ENCODE results near the gene ATP2B2. TPM values are rescaled to one million over a fixed set of nuclear protein-coding genes. Genes with fewer than 3 reads are reported as not detected.
A peak's percentile ranks its signal among the peaks of the same experiment; 100 is the strongest.
"Not testable (repeated sequence)": the region's sequence is repeated elsewhere in the genome, so short reads cannot be mapped to it uniquely, and the experiment has no call there.

Gene ATP2B2
- total and polyA plus RNA-seq, 12 donors, result 0.37 to 3.0 (median 1.6) TPM

DNA sequence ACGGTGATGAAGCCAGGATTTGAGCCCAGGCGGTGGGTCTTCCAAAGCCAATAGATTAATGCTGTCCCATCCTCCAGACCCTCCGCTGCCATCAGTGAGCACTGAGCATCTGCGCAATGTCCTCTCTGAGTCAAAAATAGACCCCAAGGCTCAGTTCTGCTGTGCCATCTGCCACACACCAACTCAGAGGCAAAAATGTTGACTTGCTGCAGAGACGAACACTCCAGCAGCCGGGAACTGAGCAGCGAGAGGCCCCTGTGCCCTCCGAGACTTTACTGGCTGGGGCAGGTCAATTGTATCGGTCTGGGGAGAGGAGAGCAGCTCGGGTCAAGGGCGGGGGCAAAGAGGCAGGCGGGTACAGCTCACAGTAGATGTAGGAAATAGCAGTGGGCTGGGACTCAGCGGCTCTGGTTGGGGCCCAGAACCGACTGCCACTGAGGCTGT, 41.5 kb upstream of the ATP2B2 start:
- no peak overlapping the region for H3K4me3 ChIP-seq
- WGBS, 4 donors, result 81 to 85% (median 83%) methylated on average over 8 to 14 of the region's 14 CpGs
- H3K27ac ChIP-seq, result no peak overlapping the region
- intact Hi-C loops (cut with DNase I), result no loop called here
- H3K4me1 ChIP-seq (replicated peaks in 1 of 2), result no peaks in the 10 kb centered on the region
- H3K36me3 ChIP-seq (replicated peaks in 1 of 2), result no peaks in the 10 kb centered on the region
- no peaks in the 10 kb centered on the region for H3K9me3 ChIP-seq (replicated peaks in 1 of 3)
- peak in 1 of 7 donors; percentile 6 for DNase-seq
- no peaks in the 10 kb centered on the region for H3K27me3 ChIP-seq
- TF ChIP-seq POLR2A (IDR thresholded peaks at IDR 0.05) (no peak), CTCF (IDR thresholded peaks at IDR 0.05) (no peak)

DNA sequence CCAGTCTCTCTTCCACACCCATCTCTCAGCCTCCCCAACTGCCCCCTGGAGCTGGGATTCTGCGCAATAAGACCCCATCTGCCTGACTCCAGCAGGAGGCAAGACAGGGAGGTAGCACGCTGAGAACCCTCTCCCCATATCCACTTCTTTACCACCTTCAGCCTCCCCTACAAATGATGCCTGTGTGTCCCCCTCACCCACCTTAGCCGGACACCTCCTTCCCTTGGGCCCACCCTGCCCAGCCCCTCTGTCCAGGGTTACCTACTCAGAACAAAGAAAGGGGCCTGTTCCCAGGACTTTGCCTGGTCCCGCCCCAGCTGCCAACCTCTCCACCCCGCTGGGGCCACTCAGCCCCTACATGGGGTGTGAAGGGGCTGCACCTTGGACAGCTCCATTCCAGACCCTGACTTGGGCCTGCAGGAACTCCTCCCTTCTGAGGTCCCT, 40.8 kb upstream of the ATP2B2 start:
- WGBS, 4 donors, result 74 to 86% (median 81%) methylated on average over 5 of the region's 5 CpGs

DNA sequence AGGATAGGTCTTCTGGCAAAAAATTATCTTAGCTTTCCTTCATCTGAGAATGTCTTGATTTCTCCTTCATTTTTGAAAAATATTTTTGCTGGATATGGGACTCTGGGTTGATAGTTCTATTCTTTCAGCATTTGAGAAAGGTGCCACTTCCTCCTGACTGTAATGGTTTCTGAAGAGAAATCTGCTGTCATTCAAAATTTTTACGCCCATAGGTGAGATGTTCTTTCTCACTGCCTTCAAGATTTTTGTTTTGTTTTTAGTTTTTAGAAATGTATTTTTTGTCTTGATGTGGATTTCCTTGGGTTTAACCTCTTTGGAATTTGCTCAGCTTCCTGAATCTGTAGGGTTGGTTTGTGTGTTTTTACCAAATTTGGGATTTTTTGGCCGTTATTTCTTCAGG, 37.1 kb upstream of the ATP2B2 start:
- no peaks in the 10 kb centered on the region for H3K36me3 ChIP-seq (replicated peaks in 1 of 2)
- H3K27me3 ChIP-seq, result no peaks in the 10 kb centered on the region
- H3K4me3 ChIP-seq, result no peak overlapping the region
- H3K27ac ChIP-seq, result no peak overlapping the region
- no peaks in the 10 kb centered on the region for H3K9me3 ChIP-seq (replicated peaks in 1 of 3)
- intact Hi-C loops (cut with DNase I), result no loop called here
- TF ChIP-seq CTCF (IDR thresholded peaks at IDR 0.05), result no peak
- no peak for TF ChIP-seq POLR2A (IDR thresholded peaks at IDR 0.05)
- DNase-seq, result no peak
- H3K4me1 ChIP-seq (replicated peaks in 1 of 2), result no peaks in the 10 kb centered on the region
- WGBS, 4 donors, result 69 to 89% (median 79%) methylated on average over 2 of the region's 2 CpGs

More for the DNA sequence above, 40.8 kb upstream of the ATP2B2 start:
- H3K4me1 ChIP-seq (replicated peaks in 1 of 2), result no peaks in the 10 kb centered on the region
- H3K36me3 ChIP-seq (replicated peaks in 1 of 2), result no peaks in the 10 kb centered on the region
- no peak overlapping the region for H3K4me3 ChIP-seq
- no peaks in the 10 kb centered on the region for H3K27me3 ChIP-seq
- intact Hi-C loops (cut with DNase I), result no loop called here
- H3K9me3 ChIP-seq (replicated peaks in 1 of 3), result no peaks in the 10 kb centered on the region
- H3K27ac ChIP-seq, result no peak overlapping the region
- TF ChIP-seq CTCF (IDR thresholded peaks at IDR 0.05) (no peak), POLR2A (IDR thresholded peaks at IDR 0.05) (no peak)
- peak in 1 of 7 donors; percentile 10 for DNase-seq

- H3K27me3 ChIP-seq; H3K9me3 ChIP-seq (replicated peaks in 1 of 3); H3K36me3 ChIP-seq (replicated peaks in 1 of 2); H3K4me3 ChIP-seq; intact Hi-C loops (cut with DNase I); H3K27ac ChIP-seq; H3K4me1 ChIP-seq (replicated peaks in 1 of 2): not testable (repeated sequence)
- WGBS, 4 donors, result 79 to 83% (median 80%) methylated on average over 6 of the region's 6 CpGs
- peak in 1 of 7 donors; percentile 2 for DNase-seq
These were observed 35.0 kb upstream of the ATP2B2 start for GRCh38 chr3:10540347-10540746.

DNA sequence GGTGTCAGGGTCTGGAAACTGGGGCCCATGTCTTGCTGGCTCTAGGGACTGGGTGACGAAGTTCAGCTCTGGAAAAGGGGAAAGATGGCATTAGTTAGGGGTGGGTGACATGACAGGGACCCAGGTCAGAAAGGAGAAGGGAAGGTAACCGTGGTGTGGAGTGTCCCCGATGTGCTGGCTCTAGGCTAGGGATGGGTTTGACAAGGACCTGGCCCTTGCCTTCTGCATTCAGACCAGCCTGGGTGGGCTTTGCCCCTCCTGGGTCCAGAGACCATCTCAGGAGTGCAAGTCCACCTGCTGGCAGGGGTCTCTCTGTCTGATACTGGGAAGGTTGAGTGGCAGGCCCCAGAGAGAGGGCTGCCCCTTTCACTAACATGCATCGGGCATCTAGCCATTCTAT, 28.7 kb upstream of the ATP2B2 start:
- no peak for TF ChIP-seq POLR2A (IDR thresholded peaks at IDR 0.05)
- TF ChIP-seq CTCF (IDR thresholded peaks at IDR 0.05), result no peak
- intact Hi-C loops (cut with DNase I), result no loop called here
- Histone ChIP-seq H3K36me3 (replicated peaks in 1 of 2) (no peaks in the 10 kb centered on the region), H3K27ac (no peak overlapping the region), H3K27me3 (no peaks in the 10 kb centered on the region), H3K4me3 (no peak overlapping the region), H3K9me3 (replicated peaks in 1 of 3) (no peaks in the 10 kb centered on the region), H3K4me1 (replicated peaks in 1 of 2) (no peaks in the 10 kb centered on the region)
- WGBS, 4 donors, result 76 to 95% (median 84%) methylated on average over 4 of the region's 4 CpGs
- DNase-seq, result peak in 1 of 7 donors; percentile 15
